ENCODE measurements around the gene PARP3.

Gene PARP3

GRCh38 chr3:51968883-51969678 lies 26.9 kb downstream of the PARP3 start:
- TF ChIP-seq, protein P1, sequence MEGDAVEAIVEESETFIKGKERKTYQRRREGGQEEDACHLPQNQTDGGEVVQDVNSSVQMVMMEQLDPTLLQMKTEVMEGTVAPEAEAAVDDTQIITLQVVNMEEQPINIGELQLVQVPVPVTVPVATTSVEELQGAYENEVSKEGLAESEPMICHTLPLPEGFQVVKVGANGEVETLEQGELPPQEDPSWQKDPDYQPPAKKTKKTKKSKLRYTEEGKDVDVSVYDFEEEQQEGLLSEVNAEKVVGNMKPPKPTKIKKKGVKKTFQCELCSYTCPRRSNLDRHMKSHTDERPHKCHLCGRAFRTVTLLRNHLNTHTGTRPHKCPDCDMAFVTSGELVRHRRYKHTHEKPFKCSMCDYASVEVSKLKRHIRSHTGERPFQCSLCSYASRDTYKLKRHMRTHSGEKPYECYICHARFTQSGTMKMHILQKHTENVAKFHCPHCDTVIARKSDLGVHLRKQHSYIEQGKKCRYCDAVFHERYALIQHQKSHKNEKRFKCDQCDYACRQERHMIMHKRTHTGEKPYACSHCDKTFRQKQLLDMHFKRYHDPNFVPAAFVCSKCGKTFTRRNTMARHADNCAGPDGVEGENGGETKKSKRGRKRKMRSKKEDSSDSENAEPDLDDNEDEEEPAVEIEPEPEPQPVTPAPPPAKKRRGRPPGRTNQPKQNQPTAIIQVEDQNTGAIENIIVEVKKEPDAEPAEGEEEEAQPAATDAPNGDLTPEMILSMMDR (IDR thresholded peaks at IDR 0.05; ENCODE audit: poor library complexity, severe bottlenecking), result no peak
- Histone ChIP-seq H3K36me3 (ENCODE audit: low read depth) (no peaks in the 10 kb centered on the region), H3K4me3 (ENCODE audit: severe bottlenecking) (no peak overlapping the region), H3K9me3 (ENCODE audit: severe bottlenecking) (no peaks in the 10 kb centered on the region), H3K4me1 (ENCODE audit: insufficient read depth, poor library complexity, severe bottlenecking) (peaks cover 1% of the 10 kb centered on the region), H3K27me3 (ENCODE audit: insufficient read depth, poor library complexity, severe bottlenecking) (no peaks in the 10 kb centered on the region), H3K27ac (ENCODE audit: poor library complexity, severe bottlenecking) (peak overlapping the region; percentile 75)
- ATAC-seq (ENCODE audit: low read depth) (no peak), DNase-seq (ENCODE audit: low spot score) (no peak)

- Histone ChIP-seq H3K9me3 (ENCODE audit: severe bottlenecking) (no peaks in the 10 kb centered on the region), H3K4me1 (ENCODE audit: insufficient read depth, poor library complexity, severe bottlenecking) (peaks cover 8% of the 10 kb centered on the region), H3K4me3 (ENCODE audit: severe bottlenecking) (no peak overlapping the region), H3K36me3 (ENCODE audit: low read depth) (no peaks in the 10 kb centered on the region), H3K27ac (ENCODE audit: poor library complexity, severe bottlenecking) (no peak overlapping the region), H3K27me3 (ENCODE audit: insufficient read depth, poor library complexity, severe bottlenecking) (no peaks in the 10 kb centered on the region)
- TF ChIP-seq, protein P1 (IDR thresholded peaks at IDR 0.05; ENCODE audit: poor library complexity, severe bottlenecking), result no peak
- no peak for ATAC-seq (ENCODE audit: low read depth)
- DNase-seq (ENCODE audit: low spot score), result no peak
Observed at GRCh38 chr3:51969841-51970240, 27.7 kb downstream of the PARP3 start.

- Histone ChIP-seq H3K36me3 (ENCODE audit: low read depth) (no peaks in the 10 kb centered on the region), H3K27ac (ENCODE audit: poor library complexity, severe bottlenecking) (no peak overlapping the region), H3K4me1 (ENCODE audit: insufficient read depth, poor library complexity, severe bottlenecking) (peaks cover 8% of the 10 kb centered on the region), H3K27me3 (ENCODE audit: insufficient read depth, poor library complexity, severe bottlenecking) (no peaks in the 10 kb centered on the region), H3K4me3 (ENCODE audit: severe bottlenecking) (no peak overlapping the region), H3K9me3 (ENCODE audit: severe bottlenecking) (no peaks in the 10 kb centered on the region)
- DNase-seq (ENCODE audit: low spot score) (no peak), ATAC-seq (ENCODE audit: low read depth) (no peak)
- TF ChIP-seq, protein P1 (IDR thresholded peaks at IDR 0.05; ENCODE audit: poor library complexity, severe bottlenecking), result no peak
Observed at GRCh38 chr3:51970606-51971300, 28.6 kb downstream of the PARP3 start.

DNA sequence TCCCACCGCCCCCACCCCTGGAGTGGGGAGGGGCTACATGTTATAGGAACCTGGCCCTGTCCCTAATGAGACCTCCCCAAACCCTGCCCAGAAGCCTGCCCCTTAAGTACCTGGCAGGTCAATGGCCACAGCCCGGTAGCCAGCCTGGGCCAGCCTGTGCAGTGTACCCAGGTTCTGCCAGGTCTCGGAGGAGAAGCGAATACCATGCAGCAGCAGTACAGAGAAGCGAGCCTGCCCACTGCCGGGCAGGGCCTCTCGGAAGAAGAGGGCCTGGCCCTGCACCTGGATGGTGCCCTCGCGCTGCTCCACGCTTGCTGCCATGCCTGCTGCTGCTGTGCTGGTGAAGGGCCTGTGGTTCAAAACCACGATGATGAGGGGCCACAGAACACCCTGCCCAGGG lies 29.2 kb downstream of the PARP3 start:
- ATAC-seq (ENCODE audit: low read depth), result no peak
- Histone ChIP-seq H3K4me3 (ENCODE audit: severe bottlenecking) (no peak overlapping the region), H3K27ac (ENCODE audit: poor library complexity, severe bottlenecking) (no peak overlapping the region), H3K27me3 (ENCODE audit: insufficient read depth, poor library complexity, severe bottlenecking) (no peaks in the 10 kb centered on the region), H3K4me1 (ENCODE audit: insufficient read depth, poor library complexity, severe bottlenecking) (peaks cover 8% of the 10 kb centered on the region), H3K36me3 (ENCODE audit: low read depth) (no peaks in the 10 kb centered on the region), H3K9me3 (ENCODE audit: severe bottlenecking) (no peaks in the 10 kb centered on the region)
- TF ChIP-seq, protein P1 (IDR thresholded peaks at IDR 0.05; ENCODE audit: poor library complexity, severe bottlenecking), result no peak
- no peak for DNase-seq (ENCODE audit: low spot score)

Measured in RWPE2 (cell line).